Left ventricle myocardium superior (tissue), 1 donor: Measurements from ENCODE around the gene CTDSPL2. TPM values are rescaled to one million over a fixed set of nuclear protein-coding genes. Genes with fewer than 3 reads are reported as not detected.
"Not testable (repeated sequence)": the region's sequence is repeated elsewhere in the genome, so short reads cannot be mapped to it uniquely, and the experiment has no call there.

Experiments
- ATAC-seq: fragments of 200-7000 bp; cut with Tn5 transposase; one replicate; pipeline ENCODE4 v1.9.1; 2020; ENCODE audit warnings: mild to moderate bottlenecking, moderate library complexity
- DNase-seq: peaks from one replicate; pipeline ENCODE4 v3.0.0-alpha.2; 2020
- intact Hi-C: fragments of 100-400 bp; cut with micrococcal nuclease; formaldehyde crosslinking; loops from one replicate; pipeline ENCODE4 v1.11.0; 2022
- total RNA-seq: library from RNA; stranded (reverse); fragmentation: NEBNext Ultra II Directional; extraction: Animal tissue kit (Norgen Biotek cat#: 25700); gene quantifications from one replicate; pipeline ENCODE4 v1.2.1, GENCODE V29; 2021
- donor health status: DM: no; HTN: yes; CAD: no; lungs with severe emphysema.

The CTDSPL2 gene
- total RNA-seq, 1 donor from 2014 or later: 17.2 TPM

DNA sequence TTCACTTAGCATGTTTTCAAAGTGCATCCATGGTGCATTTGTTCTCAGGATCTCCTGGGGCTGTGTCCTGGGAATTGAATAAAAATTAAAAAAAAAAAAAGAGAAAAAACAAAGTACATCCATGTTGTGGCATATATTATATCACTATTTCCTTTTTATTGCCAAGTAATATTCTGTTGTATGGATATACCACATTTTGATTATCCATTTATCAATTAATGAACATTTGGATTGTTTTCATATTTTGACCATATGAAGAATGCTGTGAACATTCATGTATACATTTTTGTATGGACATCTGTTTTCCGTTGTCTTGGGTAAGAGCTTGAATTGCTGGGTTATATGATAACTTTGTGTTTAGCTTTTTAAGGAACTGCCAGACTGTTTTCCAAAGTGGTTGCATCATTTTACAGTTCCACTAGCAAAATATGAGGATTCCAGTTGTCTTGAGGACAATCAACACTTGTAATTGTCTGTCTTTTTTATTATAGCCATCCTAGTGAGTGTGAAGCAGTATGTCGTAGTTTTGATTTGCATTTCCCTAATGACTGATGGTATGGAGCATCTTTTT, 44.5 kb downstream of the CTDSPL2 start:
- intact Hi-C loops: no loop called here
- DNase-seq (no peak), ATAC-seq (no peak)

GRCh38 chr15:44479343-44479742, 51.9 kb downstream of the CTDSPL2 start:
- no peak for DNase-seq
- intact Hi-C loops: no loop called here
- no peak for ATAC-seq

GRCh38 chr15:44482090-44482489, 54.7 kb downstream of the CTDSPL2 start:
- intact Hi-C loops: no loop called here
- ATAC-seq (no peak), DNase-seq (no peak)

DNA sequence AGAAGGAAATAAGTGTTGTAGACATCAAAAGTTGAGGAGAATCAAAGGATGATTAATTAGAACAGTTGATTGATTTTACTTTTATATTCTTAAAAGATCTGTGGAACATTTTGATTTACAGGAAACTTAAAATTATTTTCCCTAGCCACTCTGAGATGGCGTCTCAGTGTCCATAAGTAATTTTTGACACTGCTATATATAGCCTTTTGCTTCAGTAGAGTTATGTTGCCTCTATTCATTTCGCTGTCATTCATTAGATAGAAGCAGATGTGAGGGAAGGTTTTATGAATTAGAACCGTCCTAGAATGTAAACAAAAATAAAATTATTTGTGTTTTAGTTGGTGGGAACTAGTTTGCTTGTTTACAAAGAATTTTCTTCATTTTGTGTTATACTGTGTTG, 58.5 kb downstream of the CTDSPL2 start:
- ATAC-seq (no peak), DNase-seq (no peak)

GRCh38 chr15:44489464-44489863, 62.0 kb downstream of the CTDSPL2 start:
- DNase-seq: no peak
- ATAC-seq: peak; percentile 18
- intact Hi-C loops: no loop called here

More for the DNA sequence above, 58.5 kb downstream of the CTDSPL2 start:
- intact Hi-C loops: no loop called here

DNA sequence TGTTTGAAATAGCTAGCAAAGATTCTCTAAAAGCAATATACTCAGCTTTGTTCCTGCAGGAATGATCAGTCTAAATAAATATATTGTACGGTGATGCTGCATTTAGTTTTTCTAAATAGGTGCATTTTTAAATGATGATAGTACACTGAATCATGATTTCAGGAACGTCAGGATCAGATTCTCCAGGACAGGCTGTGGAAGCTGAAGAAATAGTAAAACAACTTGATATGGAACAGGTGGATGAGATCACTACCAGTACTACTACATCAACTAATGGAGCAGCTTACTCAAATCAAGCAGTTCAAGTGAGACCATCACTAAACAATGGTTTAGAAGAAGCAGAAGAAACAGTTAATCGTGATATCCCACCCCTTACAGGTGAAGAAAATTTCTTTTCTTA, 63.2 kb downstream of the CTDSPL2 start:
- intact Hi-C loops: no loop called here
- no peak for ATAC-seq
- no peak for DNase-seq

DNA sequence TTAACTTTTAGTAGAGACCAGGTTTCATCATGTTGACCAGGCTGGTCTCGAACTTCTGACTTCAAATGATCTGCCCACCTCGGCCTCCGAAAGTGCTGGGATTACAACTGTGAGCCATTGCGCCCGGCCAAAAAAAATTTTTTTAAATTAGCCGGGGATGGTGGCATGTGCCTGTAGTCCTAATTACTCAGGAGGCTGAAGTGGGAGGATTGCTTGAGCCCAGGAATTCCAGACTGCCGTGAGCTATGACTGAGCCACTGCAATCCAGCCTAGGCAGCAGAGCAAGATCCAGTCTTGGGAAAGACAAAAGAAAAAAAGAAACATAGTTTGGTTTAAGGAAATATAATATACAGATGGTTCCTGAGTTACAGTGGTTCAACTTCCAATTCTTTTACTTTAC, 64.6 kb downstream of the CTDSPL2 start:
- no peak for DNase-seq
- ATAC-seq: no peak
- intact Hi-C loops: no loop called here

DNA sequence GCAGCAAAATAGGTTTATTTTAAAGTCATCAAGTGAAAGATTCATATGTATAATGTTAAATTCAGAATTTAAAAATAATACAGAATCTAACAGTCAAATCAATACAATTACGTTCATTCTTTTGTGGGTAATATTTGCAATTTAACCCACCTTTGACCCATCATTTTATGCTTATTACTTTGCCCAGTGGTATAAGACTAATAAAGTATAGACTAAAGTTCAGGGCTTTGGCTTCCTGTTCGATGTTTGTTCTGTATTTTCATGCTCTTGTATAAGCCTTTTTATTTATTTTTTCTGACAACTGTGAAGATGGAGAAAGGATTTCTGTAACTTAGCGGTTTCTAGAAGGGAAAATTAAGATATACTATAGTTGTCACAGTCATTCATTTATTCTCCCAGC, 65.2 kb downstream of the CTDSPL2 start:
- intact Hi-C loops: no loop called here
- no peak for DNase-seq
- no peak for ATAC-seq

DNA sequence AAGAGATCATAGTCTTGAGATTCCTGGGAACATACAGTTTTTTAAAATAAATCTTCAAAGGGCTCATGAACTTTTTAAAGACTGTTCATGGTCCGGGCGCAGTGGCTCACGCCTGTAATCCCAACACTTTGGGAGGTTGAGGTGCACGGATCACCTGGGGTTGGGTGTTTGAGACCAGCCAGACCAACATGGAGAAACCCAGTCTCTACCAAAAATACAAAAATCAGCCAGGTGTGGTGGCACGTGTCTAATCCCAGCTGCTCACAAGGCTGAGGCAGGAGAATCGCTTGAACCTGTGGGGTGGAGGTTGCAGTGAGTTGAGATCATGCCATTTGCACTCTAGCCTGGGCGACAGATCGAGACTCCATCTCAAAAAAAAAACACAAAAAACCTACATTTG, 68.1 kb downstream of the CTDSPL2 start:
- no peak for ATAC-seq
- intact Hi-C loops: no loop called here
- DNase-seq: no peak

DNA sequence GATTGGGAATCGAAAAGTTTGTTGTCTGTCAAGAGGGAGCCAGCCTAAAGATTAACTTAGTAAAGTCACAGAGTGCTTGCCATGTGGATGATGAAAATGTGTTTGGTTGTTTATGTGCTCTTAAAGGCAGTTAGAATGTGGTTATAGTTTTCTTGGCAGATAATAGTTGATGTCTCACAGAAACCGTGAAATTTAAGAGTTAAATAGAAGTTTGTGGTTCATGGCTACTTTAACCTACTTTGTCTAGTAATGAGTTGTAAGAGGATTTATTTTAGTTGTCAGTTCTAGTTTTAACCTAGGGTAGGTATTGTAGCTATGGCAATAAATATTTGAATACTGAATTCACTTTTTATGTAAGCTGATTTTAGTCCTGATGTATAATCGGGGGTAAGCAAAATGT, 73.1 kb downstream of the CTDSPL2 start:
- ATAC-seq: no peak
- DNase-seq: no peak
- intact Hi-C loops: no loop called here

DNA sequence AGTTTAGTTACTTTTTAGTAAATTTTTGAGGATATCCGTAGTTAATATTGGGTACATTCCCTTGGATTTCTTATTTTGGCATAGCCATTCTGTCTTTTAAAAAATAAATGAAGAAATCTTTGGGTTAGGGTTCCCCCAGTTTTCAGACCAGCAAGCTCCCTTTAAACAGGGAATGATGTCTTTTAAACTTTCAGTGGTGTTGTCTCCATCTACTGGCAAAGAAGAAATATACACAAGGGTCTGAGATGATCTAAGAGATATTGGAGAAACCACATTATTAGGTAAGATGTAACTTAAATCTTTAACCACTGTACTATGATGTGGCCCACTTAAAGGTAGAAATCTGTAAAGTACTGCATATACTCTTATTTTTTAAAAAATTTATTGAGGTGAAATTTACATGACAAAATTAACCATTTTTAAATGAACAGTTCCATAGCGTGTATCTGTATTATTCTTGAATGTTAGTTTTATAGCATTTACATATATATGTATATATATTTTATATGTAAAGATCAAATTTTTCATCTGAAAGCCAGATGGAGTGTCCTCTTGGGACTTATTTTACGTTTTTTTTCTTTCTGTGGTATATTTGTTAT, 74.4 kb downstream of the CTDSPL2 start:
- DNase-seq (no peak), ATAC-seq (no peak)
- intact Hi-C loops: no loop called here

DNA sequence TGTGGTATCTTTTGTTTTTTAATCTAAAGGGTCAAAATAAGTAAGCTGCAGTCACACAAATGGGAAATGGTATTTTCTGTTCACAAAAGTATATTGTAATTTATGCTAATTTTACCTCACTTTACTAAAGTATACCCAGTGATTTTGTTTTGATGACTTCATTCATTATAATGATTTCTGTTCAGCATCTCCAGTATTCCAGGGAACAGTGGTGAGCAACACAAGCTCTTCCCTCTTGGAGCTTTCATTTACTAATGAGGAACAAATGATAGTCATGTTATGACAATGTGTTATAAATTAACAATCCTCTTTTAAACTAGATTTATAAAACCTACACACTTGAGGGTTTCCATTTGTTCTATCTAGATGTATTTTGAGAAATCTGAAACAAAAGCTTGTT, 89.0 kb downstream of the CTDSPL2 start:
- no peak for DNase-seq
- intact Hi-C loops: no loop called here
- ATAC-seq: no peak

DNA sequence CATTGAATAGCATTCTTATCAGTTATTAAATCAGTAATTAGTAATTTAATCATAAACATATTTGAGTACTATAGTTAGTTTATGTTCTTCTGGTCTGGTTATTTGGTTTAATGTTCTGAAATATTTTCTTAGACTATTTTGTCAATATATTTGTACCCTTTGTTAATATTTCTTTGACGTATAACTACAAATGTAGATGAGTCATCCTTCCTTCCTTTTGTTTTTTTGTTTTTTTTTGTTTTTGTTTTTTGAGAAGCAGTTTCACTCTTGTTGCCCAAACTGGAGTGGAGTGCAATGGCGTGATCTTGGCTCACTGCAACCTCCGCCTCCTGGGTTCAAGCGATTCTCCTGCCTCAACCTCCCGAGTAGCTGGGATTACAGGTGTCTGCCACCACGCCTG, 92.1 kb downstream of the CTDSPL2 start:
- intact Hi-C loops: no loop called here
- DNase-seq: no peak
- ATAC-seq: no peak

GRCh38 chr15:44525018-44525417, 97.6 kb downstream of the CTDSPL2 start:
- DNase-seq (no peak), ATAC-seq (no peak)
- intact Hi-C loops: no loop called here

DNA sequence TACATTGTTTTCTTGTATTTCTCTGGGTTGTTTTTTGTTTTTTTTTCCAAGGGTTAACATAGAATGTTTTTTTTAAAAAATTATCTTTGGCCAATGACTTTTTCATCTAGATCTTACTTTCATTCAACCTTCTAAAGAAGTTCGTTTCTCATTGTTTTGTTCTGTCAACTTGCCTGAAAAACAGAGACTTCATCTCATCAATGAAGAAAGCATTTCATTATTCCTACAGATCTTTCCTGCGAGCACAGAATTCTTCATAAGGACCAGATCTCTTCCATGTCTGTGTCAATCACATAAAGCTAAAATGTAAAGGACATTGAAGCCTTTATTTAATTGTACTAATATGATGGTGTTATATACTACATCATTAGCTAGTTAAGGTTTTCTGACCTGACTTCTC, 99.8 kb downstream of the CTDSPL2 start:
- intact Hi-C loops: no loop called here
- no peak for DNase-seq
- no peak for ATAC-seq

- intact Hi-C loops: no loop called here
- DNase-seq (no peak), ATAC-seq (no peak)
Measured at GRCh38 chr15:44529864-44530604, 102.6 kb downstream of the CTDSPL2 start.

DNA sequence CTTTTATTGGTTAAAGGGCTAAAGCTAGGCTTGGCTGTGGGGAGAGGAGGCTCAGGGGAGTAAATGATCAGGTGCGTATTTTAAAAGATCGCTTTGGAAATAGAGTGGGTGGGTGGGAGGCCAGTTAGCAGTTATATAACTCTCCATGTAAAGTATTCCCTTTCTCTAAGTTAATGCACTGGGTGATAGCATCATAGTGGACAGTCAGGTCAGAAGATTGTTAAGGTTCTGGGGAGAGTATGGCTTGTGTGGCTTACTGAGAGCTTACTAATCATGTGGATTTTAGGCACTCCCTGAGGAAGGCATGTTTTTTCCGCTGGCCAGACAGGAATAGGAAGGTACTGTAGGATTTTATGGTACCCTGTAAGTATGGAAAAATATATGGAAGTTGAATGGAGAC, 103.2 kb downstream of the CTDSPL2 start:
- DNase-seq (no peak), ATAC-seq (no peak)
- intact Hi-C loops: no loop called here

GRCh38 chr15:44532275-44532674, 104.8 kb downstream of the CTDSPL2 start:
- intact Hi-C loops, DNase-seq, ATAC-seq: not testable (repeated sequence)

GRCh38 chr15:44532689-44533088, 105.3 kb downstream of the CTDSPL2 start:
- ATAC-seq: no peak
- intact Hi-C loops: no loop called here
- DNase-seq: no peak

DNA sequence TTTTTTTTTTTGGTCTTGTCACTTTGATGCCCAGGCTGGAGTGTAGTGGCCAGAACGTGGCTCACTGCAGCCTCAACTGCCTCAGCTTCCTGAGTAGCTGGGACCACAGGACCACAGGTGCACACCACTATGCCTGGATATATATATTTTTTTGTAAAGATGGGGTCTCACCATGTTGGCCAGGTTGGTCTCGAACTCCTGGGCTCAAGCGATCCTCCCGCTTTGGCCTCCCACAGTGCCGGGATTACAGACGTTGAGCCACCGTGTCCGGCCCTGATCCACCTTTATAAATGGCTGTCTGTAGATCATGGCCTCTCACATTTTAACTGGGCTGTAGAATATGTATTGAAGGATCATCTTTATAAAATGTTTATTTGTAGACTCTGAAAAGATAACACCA, 107.7 kb downstream of the CTDSPL2 start:
- intact Hi-C loops: no loop called here
- no peak for ATAC-seq
- no peak for DNase-seq
